Right atrium auricular region (tissue), 2 donors: ENCODE measurements around the gene LRBA. TPM values are rescaled to one million over a fixed set of nuclear protein-coding genes. Genes with fewer than 3 reads are reported as not detected.
"Not testable (repeated sequence)": the region's sequence is repeated elsewhere in the genome, so short reads cannot be mapped to it uniquely, and the experiment has no call there.

Source experiments
- DNase-seq: peaks from one replicate; pipeline ENCODE4 v3.0.0-alpha.2; 2019; ENCODE audit warnings: low spot score
- H3K27ac ChIP-seq, 2 donors: fragments of 200-600 bp; sonication (generic); 1 replicate in 1 of 2; 2 replicates in 1 of 2; pipeline ENCODE4 v1.5.1; 2016 to 2019
- H3K27me3 ChIP-seq, 2 donors: fragments of 200-600 bp; sonication (generic); one replicate each; pipeline versions ENCODE4 v1.5.1 to v1.6.0; 2017 to 2019
- H3K36me3 ChIP-seq: fragments of 200-600 bp; sonication (generic); one replicate; pipeline ENCODE4 v1.5.1; 2016
- H3K4me1 ChIP-seq, 2 donors: fragments of 200-600 bp; sonication (generic); one replicate each; pipeline versions ENCODE4 v1.5.1 to v1.6.0; 2017 to 2019
- H3K4me3 ChIP-seq, 2 donors: fragments of 200-600 bp; sonication (generic); 1 replicate in 1 of 2; 2 replicates in 1 of 2; pipeline ENCODE4 v1.5.1; 2017 to 2019; ENCODE audit warnings: mild to moderate bottlenecking in 1 of 2, moderate library complexity in 1 of 2
- H3K9me3 ChIP-seq, 2 donors: fragments of 200-600 bp; sonication (generic); one replicate each; pipeline ENCODE4 v1.5.1; 2019
- CTCF ChIP-seq, 2 donors: fragments of 200-600 bp; sonication (generic); IDR thresholded peaks; one replicate each; pipeline ENCODE4 v1.5.1; 2019; ENCODE audit warnings: antibody characterized with exemption in 2 of 2
- total RNA-seq, 2 donors: library from RNA; depleted of rRNA; stranded (reverse); fragments of >200 nt; gene quantifications; one replicate each; pipeline ENCODE4 v1.1.0, GENCODE V29; 2016

The LRBA gene
- total RNA-seq, 2 donors from 2014 or later = 20.8 to 37.7 TPM

GRCh38 chr4:150510176-150510865 lies 504.8 kb downstream of the LRBA start:
- H3K36me3 ChIP-seq = no peaks in the 10 kb centered on the region
- H3K27me3 ChIP-seq = no peaks in the 10 kb centered on the region
- H3K9me3 ChIP-seq = no peaks in the 10 kb centered on the region
- no peaks in the 10 kb centered on the region for H3K4me1 ChIP-seq
- no peak for TF ChIP-seq CTCF (IDR thresholded peaks at IDR 0.05)
- H3K27ac ChIP-seq = peak overlapping the region; percentile 12 to 20
- DNase-seq = no peak
- H3K4me3 ChIP-seq = no peak overlapping the region

GRCh38 chr4:150507656-150508055 lies 507.4 kb downstream of the LRBA start:
- not testable (repeated sequence) for H3K36me3 ChIP-seq, H3K27me3 ChIP-seq, H3K4me1 ChIP-seq, DNase-seq, H3K4me3 ChIP-seq, H3K27ac ChIP-seq, H3K9me3 ChIP-seq

GRCh38 chr4:150501983-150502382 lies 513.1 kb downstream of the LRBA start:
- no peaks in the 10 kb centered on the region for H3K4me1 ChIP-seq
- no peak for DNase-seq
- H3K4me3 ChIP-seq = no peak overlapping the region
- H3K36me3 ChIP-seq = no peaks in the 10 kb centered on the region
- no peaks in the 10 kb centered on the region for H3K9me3 ChIP-seq
- no peaks in the 10 kb centered on the region for H3K27me3 ChIP-seq
- TF ChIP-seq CTCF (IDR thresholded peaks at IDR 0.05) = no peak
- H3K27ac ChIP-seq = no peak overlapping the region

GRCh38 chr4:150501009-150501727 lies 513.9 kb downstream of the LRBA start:
- Histone ChIP-seq H3K4me3 (no peak overlapping the region), H3K27me3 (no peaks in the 10 kb centered on the region), H3K4me1 (no peaks in the 10 kb centered on the region), H3K9me3 (no peaks in the 10 kb centered on the region), H3K36me3 (no peaks in the 10 kb centered on the region), H3K27ac (no peak overlapping the region)
- no peak for TF ChIP-seq CTCF (IDR thresholded peaks at IDR 0.05)
- no peak for DNase-seq

- H3K36me3 ChIP-seq = no peaks in the 10 kb centered on the region
- TF ChIP-seq CTCF (IDR thresholded peaks at IDR 0.05) = no peak
- no peaks in the 10 kb centered on the region for H3K9me3 ChIP-seq
- no peak overlapping the region for H3K27ac ChIP-seq
- DNase-seq = no peak
- no peak overlapping the region for H3K4me3 ChIP-seq
- no peaks in the 10 kb centered on the region for H3K4me1 ChIP-seq
- H3K27me3 ChIP-seq = no peaks in the 10 kb centered on the region
Observed at GRCh38 chr4:150497612-150498011, 517.5 kb downstream of the LRBA start.

- H3K27ac ChIP-seq = no peak overlapping the region
- no peaks in the 10 kb centered on the region for H3K4me1 ChIP-seq
- H3K9me3 ChIP-seq = no peaks in the 10 kb centered on the region
- H3K36me3 ChIP-seq = no peaks in the 10 kb centered on the region
- no peak for DNase-seq
- no peaks in the 10 kb centered on the region for H3K27me3 ChIP-seq
- no peak for TF ChIP-seq CTCF (IDR thresholded peaks at IDR 0.05)
- H3K4me3 ChIP-seq = no peak overlapping the region
Observed at GRCh38 chr4:150495550-150495949, 519.5 kb downstream of the LRBA start.
